Caco-2 (cell line): ENCODE data around the gene MAGI1. TPM values are rescaled to one million over a fixed set of nuclear protein-coding genes. Genes with fewer than 3 reads are reported as not detected.
A peak's percentile ranks its signal among the peaks of the same experiment; 100 is the strongest.

ENCODE experiments used
- BruUV-seq: library from RNA; stranded (reverse); fragments of 400-500 nt; replicated peaks from 2 replicates; lab custom pipeline; 2021; lab: Mats Ljungman, UMichigan
- CTCF ChIA-PET: fragments of 300-600 bp; sonication (Branson Sonifier 250); formaldehyde crosslinking; loops from one replicate; lab custom pipeline; 2022; ENCODE audit warnings: antibody characterized with exemption; lab: Charles Lee
- POLR2A ChIA-PET: fragments of 300-600 bp; sonication (Branson Sonifier 250); formaldehyde crosslinking; loops from one replicate; lab custom pipeline; 2022; ENCODE audit warnings: antibody characterized with exemption; lab: Charles Lee
- DNase-seq, 2 experiments: peaks; one replicate each; pipeline versions ENCODE4 v3.0.0 to v3.0.0-alpha.2; 2020 to 2022
- H3K27me3 ChIP-seq: replicated peaks from 2 replicates; pipeline ENCODE4 v1.6.0; 2011; ENCODE audit warnings: low read length; ENCODE audit not compliant: control insufficient read depth, insufficient read depth
- H3K36me3 ChIP-seq: 2 replicates; pipeline ENCODE4 v1.5.1; 2011; ENCODE audit warnings: low read length; ENCODE audit not compliant: control insufficient read depth, insufficient read depth
- H3K4me1 ChIP-seq: fragments of 250-450 bp; sonication (Bioruptor Pico); 2 replicates; pipeline ENCODE4 v1.5.1; 2020; ENCODE audit warnings: mild to moderate bottlenecking
- H3K4me3 ChIP-seq: 2 replicates; pipeline ENCODE4 v1.5.1; 2011; ENCODE audit warnings: low read depth, mild to moderate bottlenecking, control low read depth, low read length
- H3K9me3 ChIP-seq: fragments of 250-450 bp; sonication (Bioruptor Pico); 2 replicates; pipeline ENCODE4 v1.5.1; 2020; ENCODE audit warnings: mild to moderate bottlenecking, moderate library complexity
- H3K27ac Mint-ChIP-seq: one replicate; pipeline ENCODE4 v1.8.0; 2022; ENCODE audit warnings: mixed read lengths; ENCODE audit not compliant: unreplicated experiment
- H3K27me3 Mint-ChIP-seq: one replicate; pipeline ENCODE4 v1.8.0; 2022; ENCODE audit warnings: mixed read lengths; ENCODE audit not compliant: insufficient read depth, unreplicated experiment
- H3K36me3 Mint-ChIP-seq: one replicate; pipeline ENCODE4 v1.8.0; 2022; ENCODE audit warnings: mild to moderate bottlenecking, mixed read lengths; ENCODE audit not compliant: insufficient read depth, unreplicated experiment
- H3K4me1 Mint-ChIP-seq: one replicate; pipeline ENCODE4 v1.8.0; 2022; ENCODE audit warnings: low read depth, mixed read lengths; ENCODE audit not compliant: unreplicated experiment
- H3K4me3 Mint-ChIP-seq: one replicate; pipeline ENCODE4 v1.8.0; 2022; ENCODE audit warnings: mild to moderate bottlenecking, moderate library complexity, mixed read lengths; ENCODE audit not compliant: unreplicated experiment
- H3K9me3 Mint-ChIP-seq: one replicate; pipeline ENCODE4 v1.8.0; 2022; ENCODE audit warnings: mixed read lengths; ENCODE audit not compliant: unreplicated experiment
- intact Hi-C: fragments of 100-400 bp; cut with micrococcal nuclease; formaldehyde crosslinking; loops from one replicate; pipeline ENCODE4 v1.10.0; 2022; ENCODE audit not compliant: unreplicated experiment
- total RNA-seq: library from RNA; stranded (reverse); gene quantifications from 2 replicates; pipeline ENCODE4 v1.2.3, GENCODE V29; 2022
- TF ChIP-seq, protein P1 (sequence below), 2 experiments: fragments of 200-600 bp in 1 of 2; IDR thresholded peaks; 1 replicate in 1 of 2; 2 replicates in 1 of 2; pipeline versions ENCODE4 v1.5.1 to v1.8.0; 2011 to 2022; ENCODE audit warnings: antibody characterized with exemption in 1 of 2, control low read depth in 1 of 2, inconsistent platforms in 1 of 2, low read depth in 1 of 2, low read length in 1 of 2, mild to moderate bottlenecking in 1 of 2, moderate library complexity in 1 of 2; ENCODE audit not compliant: insufficient read depth in 1 of 2, severe bottlenecking in 1 of 2, unreplicated experiment in 1 of 2

The MAGI1 gene
- total RNA-seq, 1 experiment from 2014 or later = 64.9 TPM

DNA sequence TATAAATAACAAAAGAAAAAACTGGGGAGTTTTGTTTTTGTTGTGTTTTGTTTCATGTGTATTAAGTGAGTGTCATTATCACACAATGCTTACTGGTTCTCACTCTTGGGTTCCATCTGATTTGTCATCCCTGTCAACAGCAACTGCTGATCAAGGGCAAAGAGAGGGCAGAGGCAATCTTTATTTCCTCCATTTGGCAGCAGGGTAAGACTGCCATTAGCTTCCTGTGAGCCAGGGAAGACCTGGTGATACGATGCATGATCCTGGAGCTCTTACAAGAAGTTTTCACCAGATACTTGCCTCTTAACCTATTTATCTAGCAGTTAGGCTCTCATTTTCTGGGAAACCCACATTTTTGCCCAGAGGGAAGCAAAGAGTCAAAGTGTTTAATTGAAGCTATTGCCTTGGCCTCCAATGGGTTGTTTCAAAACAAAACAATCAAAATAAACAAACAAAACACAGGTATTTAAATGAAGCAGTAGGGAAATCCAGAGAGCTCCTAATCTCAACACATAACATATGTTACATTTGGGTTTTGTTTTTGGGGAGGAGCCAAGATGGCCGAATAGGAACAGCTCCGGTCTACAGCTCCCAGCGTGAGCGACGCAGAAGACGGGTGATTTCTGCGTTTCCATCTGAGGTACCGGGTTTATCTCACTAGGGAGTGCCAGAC lies 529.8 kb downstream of the MAGI1 start:
- H3K36me3 ChIP-seq = no peaks in the 10 kb centered on the region
- peak overlapping the region; percentile 97 for H3K27ac Mint-ChIP-seq
- peak overlapping the region; percentile 54 for H3K4me3 ChIP-seq
- TSS peak; percentile 91 for BruUV-seq
- POLR2A ChIA-PET = no interaction called here
- no peaks in the 10 kb centered on the region for H3K27me3 ChIP-seq
- no peak for DNase-seq
- CTCF ChIA-PET = no interaction called here
- H3K36me3 Mint-ChIP-seq = peaks cover 6% of the 10 kb centered on the region
- H3K9me3 ChIP-seq = no peaks in the 10 kb centered on the region
- H3K4me1 Mint-ChIP-seq = no peaks in the 10 kb centered on the region
- TF ChIP-seq, protein P1, sequence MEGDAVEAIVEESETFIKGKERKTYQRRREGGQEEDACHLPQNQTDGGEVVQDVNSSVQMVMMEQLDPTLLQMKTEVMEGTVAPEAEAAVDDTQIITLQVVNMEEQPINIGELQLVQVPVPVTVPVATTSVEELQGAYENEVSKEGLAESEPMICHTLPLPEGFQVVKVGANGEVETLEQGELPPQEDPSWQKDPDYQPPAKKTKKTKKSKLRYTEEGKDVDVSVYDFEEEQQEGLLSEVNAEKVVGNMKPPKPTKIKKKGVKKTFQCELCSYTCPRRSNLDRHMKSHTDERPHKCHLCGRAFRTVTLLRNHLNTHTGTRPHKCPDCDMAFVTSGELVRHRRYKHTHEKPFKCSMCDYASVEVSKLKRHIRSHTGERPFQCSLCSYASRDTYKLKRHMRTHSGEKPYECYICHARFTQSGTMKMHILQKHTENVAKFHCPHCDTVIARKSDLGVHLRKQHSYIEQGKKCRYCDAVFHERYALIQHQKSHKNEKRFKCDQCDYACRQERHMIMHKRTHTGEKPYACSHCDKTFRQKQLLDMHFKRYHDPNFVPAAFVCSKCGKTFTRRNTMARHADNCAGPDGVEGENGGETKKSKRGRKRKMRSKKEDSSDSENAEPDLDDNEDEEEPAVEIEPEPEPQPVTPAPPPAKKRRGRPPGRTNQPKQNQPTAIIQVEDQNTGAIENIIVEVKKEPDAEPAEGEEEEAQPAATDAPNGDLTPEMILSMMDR (IDR thresholded peaks at IDR 0.05; ENCODE audit: insufficient read depth in 1 of 2, low read depth in 1 of 2, low read length in 1 of 2, severe bottlenecking in 1 of 2, unreplicated experiment in 1 of 2) = no peak
- H3K27me3 Mint-ChIP-seq = no peaks in the 10 kb centered on the region
- intact Hi-C loops = no loop called here
- H3K4me1 ChIP-seq = peaks cover 6% of the 10 kb centered on the region; the same call in 1 of the 2 replicates
- peak overlapping the region; percentile 84 for H3K4me3 Mint-ChIP-seq
- no peaks in the 10 kb centered on the region for H3K9me3 Mint-ChIP-seq

GRCh38 chr3:65507437-65507836 lies 531.3 kb downstream of the MAGI1 start:
- Mint-ChIP-seq H3K9me3 (no peaks in the 10 kb centered on the region), H3K27ac (no peak overlapping the region), H3K4me3 (no peak overlapping the region), H3K36me3 (peaks cover 6% of the 10 kb centered on the region), H3K4me1 (no peaks in the 10 kb centered on the region), H3K27me3 (no peaks in the 10 kb centered on the region)
- BruUV-seq = no TSS peak
- no peaks in the 10 kb centered on the region for H3K9me3 ChIP-seq
- peaks cover 6% of the 10 kb centered on the region; the same call in 1 of the 2 replicates for H3K4me1 ChIP-seq
- DNase-seq = no peak
- TF ChIP-seq, protein P1 (IDR thresholded peaks at IDR 0.05; ENCODE audit: insufficient read depth in 1 of 2, low read depth in 1 of 2, low read length in 1 of 2, severe bottlenecking in 1 of 2, unreplicated experiment in 1 of 2) = no peak
- H3K36me3 ChIP-seq = no peaks in the 10 kb centered on the region
- no peaks in the 10 kb centered on the region for H3K27me3 ChIP-seq
- no peak overlapping the region for H3K4me3 ChIP-seq
- CTCF ChIA-PET = no interaction called here
- intact Hi-C loops = no loop called here
- POLR2A ChIA-PET = no interaction called here

DNA sequence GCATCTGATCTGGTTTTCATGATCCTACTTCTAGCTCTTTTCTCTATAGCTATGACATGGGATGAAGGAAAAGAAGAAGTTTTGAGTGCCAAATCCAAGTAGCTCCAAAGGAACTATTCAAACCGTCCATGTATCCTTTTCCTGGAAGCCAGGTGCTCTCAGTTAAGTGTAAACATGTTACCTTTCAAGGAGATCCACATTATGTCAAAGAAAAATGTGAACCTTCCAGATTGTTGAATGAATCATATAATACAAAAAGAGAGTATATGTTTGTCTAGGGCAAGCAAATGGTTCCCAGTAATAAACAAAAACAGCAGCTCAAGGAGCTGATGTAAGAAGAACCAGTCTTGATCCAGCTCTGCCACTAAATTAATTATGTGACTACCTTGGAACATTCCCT lies 534.9 kb downstream of the MAGI1 start:
- intact Hi-C loops = no loop called here
- TF ChIP-seq, protein P1 (IDR thresholded peaks at IDR 0.05; ENCODE audit: insufficient read depth in 1 of 2, low read depth in 1 of 2, low read length in 1 of 2, severe bottlenecking in 1 of 2, unreplicated experiment in 1 of 2) = no peak
- no peaks in the 10 kb centered on the region for H3K27me3 Mint-ChIP-seq

More for the DNA sequence above, 534.9 kb downstream of the MAGI1 start:
- CTCF ChIA-PET = no interaction called here
- Mint-ChIP-seq H3K9me3 (no peaks in the 10 kb centered on the region), H3K4me3 (no peak overlapping the region), H3K36me3 (no peaks in the 10 kb centered on the region), H3K27ac (no peak overlapping the region), H3K4me1 (no peaks in the 10 kb centered on the region)
- POLR2A ChIA-PET = no interaction called here
- Histone ChIP-seq H3K27me3 (no peaks in the 10 kb centered on the region), H3K9me3 (no peaks in the 10 kb centered on the region), H3K36me3 (no peaks in the 10 kb centered on the region), H3K4me3 (no peak overlapping the region), H3K4me1 (peaks cover 4% of the 10 kb centered on the region; the same call in 1 of the 2 replicates)
- no TSS peak for BruUV-seq
- no peak for DNase-seq
